Measurements from ENCODE around the gene SMIM27.
"Not testable (repeated sequence)": the region's sequence is repeated elsewhere in the genome, so short reads cannot be mapped to it uniquely, and the experiment has no call there.

The SMIM27 gene, protein sequence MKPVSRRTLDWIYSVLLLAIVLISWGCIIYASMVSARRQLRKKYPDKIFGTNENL

GRCh38 chr9:32552172-32552872 lies at the start of gene SMIM27, which contains the start of gene TOPORS:
TSS of gene SMIM27 (plus strand) at chr9:32552327. CDS start at chr9:32552435, 108 bp downstream.
TSS of gene TOPORS (minus strand) at chr9:32552586. CDS start at chr9:32552436, 150 bp downstream.
- peaks cover 49% of the 10 kb centered on the region for H3K4me1 Mint-ChIP-seq (ENCODE audit: low read depth)
- H3K4me3 Mint-ChIP-seq: peak within 1 kb of the TSS; percentile 100
- peaks cover 2% of the 10 kb centered on the region for H3K36me3 Mint-ChIP-seq
- no peaks in the 10 kb centered on the region for H3K9me3 Mint-ChIP-seq (ENCODE audit: low read depth)
- H3K27ac Mint-ChIP-seq: peak within 1 kb of the TSS; percentile 100
- no peaks in the 10 kb centered on the region for H3K27me3 Mint-ChIP-seq

GRCh38 chr9:32502464-32502863 lies 49.7 kb upstream of the SMIM27 start:
- no peaks in the 10 kb centered on the region for H3K9me3 Mint-ChIP-seq (ENCODE audit: low read depth)
- H3K27me3 Mint-ChIP-seq: no peaks in the 10 kb centered on the region
- H3K4me1 Mint-ChIP-seq (ENCODE audit: low read depth): no peaks in the 10 kb centered on the region
- peaks cover 19% of the 10 kb centered on the region for H3K36me3 Mint-ChIP-seq
- H3K27ac Mint-ChIP-seq: no peak overlapping the region
- H3K4me3 Mint-ChIP-seq: no peak overlapping the region

DNA sequence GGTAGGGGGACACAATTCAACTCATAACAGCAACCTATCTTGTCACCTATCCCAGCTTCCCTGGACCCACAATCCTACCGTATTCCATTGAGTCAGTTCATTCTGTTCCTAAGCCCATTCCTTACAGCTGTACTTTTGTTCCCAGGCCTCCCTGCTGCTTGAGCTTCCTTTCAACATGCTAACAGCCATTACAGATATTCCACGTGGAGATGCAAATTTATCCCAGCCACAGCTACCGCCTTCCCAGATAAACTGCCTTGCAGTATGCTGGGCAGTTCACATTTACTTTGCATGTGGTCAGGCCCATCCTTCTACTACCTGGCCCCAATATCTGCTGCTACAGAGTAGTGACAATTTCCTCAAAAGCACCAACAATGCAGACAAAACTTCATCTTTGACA lies 49.1 kb upstream of the SMIM27 start:
- Mint-ChIP-seq H3K27ac (no peak overlapping the region), H3K36me3 (peaks cover 19% of the 10 kb centered on the region)

GRCh38 chr9:32508728-32509127 lies 43.4 kb upstream of the SMIM27 start:
- no peaks in the 10 kb centered on the region for H3K9me3 Mint-ChIP-seq (ENCODE audit: low read depth)
- H3K4me3 Mint-ChIP-seq: no peak overlapping the region
- no peak overlapping the region for H3K27ac Mint-ChIP-seq
- no peaks in the 10 kb centered on the region for H3K27me3 Mint-ChIP-seq
- peaks cover 5% of the 10 kb centered on the region for H3K36me3 Mint-ChIP-seq
- H3K4me1 Mint-ChIP-seq (ENCODE audit: low read depth): peaks cover 47% of the 10 kb centered on the region

More for the DNA sequence above, 49.1 kb upstream of the SMIM27 start:
- no peak overlapping the region for H3K4me3 Mint-ChIP-seq
- no peaks in the 10 kb centered on the region for H3K9me3 Mint-ChIP-seq (ENCODE audit: low read depth)
- no peaks in the 10 kb centered on the region for H3K27me3 Mint-ChIP-seq
- peaks cover 2% of the 10 kb centered on the region for H3K4me1 Mint-ChIP-seq (ENCODE audit: low read depth)

DNA sequence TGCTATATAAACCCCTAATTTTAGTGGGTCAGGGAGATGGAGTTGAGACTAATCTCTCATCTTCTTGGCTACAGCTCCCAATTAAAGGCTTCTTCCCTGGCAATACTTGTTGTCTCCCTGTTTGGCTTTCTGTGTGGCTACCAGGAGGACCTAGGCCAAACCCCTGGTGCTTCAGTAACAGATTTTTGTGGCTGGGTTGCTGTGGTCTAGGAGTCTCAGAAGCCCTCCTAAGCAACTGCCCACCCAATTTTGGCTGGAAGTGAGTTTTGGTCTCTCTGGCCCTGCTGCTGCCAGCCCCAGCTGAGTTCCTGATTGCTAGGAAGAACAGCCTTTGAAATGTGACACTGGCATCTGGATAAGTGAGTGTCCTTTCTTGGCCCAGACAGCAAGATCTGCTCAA lies 35.9 kb upstream of the SMIM27 start:
- Mint-ChIP-seq H3K4me1 (ENCODE audit: low read depth) (peaks cover 39% of the 10 kb centered on the region), H3K27ac (no peak overlapping the region), H3K9me3 (ENCODE audit: low read depth) (no peaks in the 10 kb centered on the region), H3K27me3 (no peaks in the 10 kb centered on the region), H3K4me3 (no peak overlapping the region), H3K36me3 (peaks cover 23% of the 10 kb centered on the region)

DNA sequence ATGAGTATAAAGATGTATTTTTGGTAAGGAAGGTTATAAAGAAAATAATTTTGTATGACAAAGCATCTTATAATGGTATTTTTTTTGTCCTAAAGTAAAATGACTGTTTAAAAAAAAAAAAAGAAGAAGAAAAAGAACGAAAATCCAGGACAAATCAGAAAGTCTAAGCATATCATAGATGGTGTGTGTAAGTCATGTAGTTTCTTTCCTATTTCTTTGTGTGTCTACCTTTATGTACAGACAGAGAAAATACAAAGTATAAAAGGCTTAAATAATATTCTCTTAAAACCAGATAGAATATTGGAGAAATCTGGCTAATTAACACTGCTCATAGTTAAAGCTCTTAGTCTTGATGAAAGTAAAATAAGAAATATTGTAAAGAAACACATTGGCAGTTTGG lies 33.9 kb upstream of the SMIM27 start:
- no peak overlapping the region for H3K27ac Mint-ChIP-seq
- no peak overlapping the region for H3K4me3 Mint-ChIP-seq
- H3K27me3 Mint-ChIP-seq: no peaks in the 10 kb centered on the region
- H3K9me3 Mint-ChIP-seq (ENCODE audit: low read depth): no peaks in the 10 kb centered on the region
- peaks cover 26% of the 10 kb centered on the region for H3K36me3 Mint-ChIP-seq
- peaks cover 38% of the 10 kb centered on the region for H3K4me1 Mint-ChIP-seq (ENCODE audit: low read depth)

GRCh38 chr9:32523910-32524309 lies 28.2 kb upstream of the SMIM27 start:
- Mint-ChIP-seq H3K9me3 (ENCODE audit: low read depth) (peaks cover 6% of the 10 kb centered on the region), H3K27me3 (no peaks in the 10 kb centered on the region), H3K27ac (peak overlapping the region; percentile 36), H3K4me1 (ENCODE audit: low read depth) (peaks cover 54% of the 10 kb centered on the region), H3K36me3 (peaks cover 11% of the 10 kb centered on the region), H3K4me3 (peak overlapping the region; percentile 88)

DNA sequence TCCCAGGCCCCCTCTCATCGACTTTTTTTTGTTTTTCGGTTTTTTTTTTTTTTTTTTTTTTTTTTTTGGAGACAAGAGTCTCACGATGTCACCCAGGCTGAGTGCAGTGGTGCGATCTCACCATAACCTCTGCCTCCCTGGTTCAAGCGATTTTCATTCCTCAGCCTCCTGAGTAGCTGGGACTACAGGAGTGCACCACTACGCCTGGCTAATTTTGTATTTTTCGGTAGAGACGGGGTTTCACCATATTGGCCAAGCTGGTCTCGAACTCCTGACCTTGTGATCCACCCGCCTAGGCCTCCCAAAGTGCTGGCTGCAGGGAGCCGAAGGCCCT lies 27.6 kb upstream of the SMIM27 start:
- Mint-ChIP-seq H3K36me3 (peaks cover 11% of the 10 kb centered on the region), H3K4me1 (ENCODE audit: low read depth) (peaks cover 54% of the 10 kb centered on the region), H3K4me3 (peak overlapping the region; percentile 88)
- not testable (repeated sequence) for H3K27me3 Mint-ChIP-seq; H3K27ac Mint-ChIP-seq; H3K9me3 Mint-ChIP-seq (ENCODE audit: low read depth)

DNA sequence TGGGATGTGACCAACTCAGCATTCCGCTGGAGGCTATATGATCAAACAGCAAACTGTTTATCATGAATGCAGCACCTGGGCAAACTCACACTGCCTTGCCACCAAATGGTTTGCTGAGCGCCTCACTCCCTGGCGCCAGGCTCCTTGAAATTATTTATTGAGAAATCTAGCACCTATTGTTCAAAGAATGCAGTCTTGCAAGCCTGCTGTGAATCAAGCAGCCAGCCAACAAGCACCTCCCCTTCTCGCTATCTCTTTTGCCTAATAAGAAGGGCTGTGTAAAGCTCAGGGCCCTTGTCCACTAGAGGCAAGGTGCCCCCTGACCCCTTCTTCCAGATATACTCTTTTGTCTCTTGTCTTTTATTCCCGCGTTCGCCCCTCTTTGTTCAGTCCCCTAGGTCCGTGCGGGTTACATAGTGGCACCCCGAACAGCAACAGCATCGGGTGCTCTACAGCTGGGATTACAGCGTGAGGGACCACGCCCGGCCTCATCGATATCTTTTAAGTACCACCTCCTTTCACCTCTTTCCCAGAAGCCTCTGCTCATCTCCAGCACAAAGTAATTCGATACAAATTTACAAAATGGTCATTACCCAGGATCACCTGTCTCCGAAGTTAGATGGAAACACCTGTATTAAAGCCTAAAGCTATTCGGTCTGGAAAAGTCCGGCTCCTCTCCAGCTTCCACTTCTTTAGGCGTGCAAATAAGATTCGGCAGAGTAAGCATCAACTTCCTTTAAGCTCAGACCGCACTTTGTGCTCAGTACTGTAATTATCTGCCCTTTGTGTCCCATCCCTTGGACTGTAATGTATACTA lies 27.0 kb upstream of the SMIM27 start:
- H3K9me3 Mint-ChIP-seq (ENCODE audit: low read depth): peaks cover 6% of the 10 kb centered on the region
- H3K27ac Mint-ChIP-seq: peak overlapping the region; percentile 91
- H3K36me3 Mint-ChIP-seq: peaks cover 11% of the 10 kb centered on the region
- peaks cover 54% of the 10 kb centered on the region for H3K4me1 Mint-ChIP-seq (ENCODE audit: low read depth)
- peak overlapping the region; percentile 88 for H3K4me3 Mint-ChIP-seq
- H3K27me3 Mint-ChIP-seq: no peaks in the 10 kb centered on the region

- Mint-ChIP-seq H3K4me1 (ENCODE audit: low read depth) (peaks cover 54% of the 10 kb centered on the region), H3K27ac (peak overlapping the region; percentile 91), H3K27me3 (no peaks in the 10 kb centered on the region), H3K9me3 (ENCODE audit: low read depth) (peaks cover 6% of the 10 kb centered on the region), H3K4me3 (peak overlapping the region; percentile 88), H3K36me3 (peaks cover 11% of the 10 kb centered on the region)
Measured at GRCh38 chr9:32525709-32526030, 26.5 kb upstream of the SMIM27 start.

DNA sequence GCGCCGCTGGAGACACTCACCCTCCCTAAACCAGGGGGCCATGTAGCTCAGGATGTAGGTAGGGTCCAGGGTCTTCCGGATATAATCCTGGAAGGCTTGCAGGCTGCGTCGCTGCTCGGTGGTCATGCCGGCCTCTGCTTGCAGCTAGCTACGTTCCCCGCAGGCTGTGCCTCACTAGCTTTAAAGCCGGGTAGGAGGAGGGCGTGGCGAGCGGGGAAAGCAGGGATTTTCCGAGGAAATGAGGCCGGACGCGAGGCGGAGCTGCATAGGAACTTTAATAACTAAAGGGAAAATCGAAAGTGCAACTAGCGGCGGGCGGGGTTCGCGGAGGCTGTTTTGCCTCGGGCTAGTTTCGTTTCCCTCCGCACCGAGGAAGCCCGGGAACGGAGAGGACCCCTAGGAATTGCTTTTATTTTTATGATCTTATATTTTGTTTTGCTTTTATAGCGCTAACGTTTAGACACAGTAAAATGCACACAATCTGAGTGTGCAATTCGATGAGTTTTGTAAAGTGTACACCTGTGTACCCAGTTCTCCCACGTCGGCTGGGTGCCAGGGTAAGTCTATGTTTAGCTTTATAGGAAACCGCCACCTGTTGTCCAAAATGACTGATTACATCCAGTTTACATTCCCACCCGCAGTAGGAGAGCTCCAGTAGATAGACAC lies 26.0 kb upstream of the SMIM27 start, which contains the start of gene RIGI:
TSS of gene RIGI (minus strand) at position 156 of the 666 bp plus-strand sequence. CDS start at position 126, 30 bp downstream.
- H3K9me3 Mint-ChIP-seq (ENCODE audit: low read depth): peaks cover 9% of the 10 kb centered on the region
- peak within 1 kb of the TSS; percentile 88 for H3K4me3 Mint-ChIP-seq
- peaks cover 54% of the 10 kb centered on the region for H3K4me1 Mint-ChIP-seq (ENCODE audit: low read depth)
- no peaks in the 10 kb centered on the region for H3K27me3 Mint-ChIP-seq
- peaks cover 15% of the 10 kb centered on the region for H3K36me3 Mint-ChIP-seq
- peak within 1 kb of the TSS; percentile 91 for H3K27ac Mint-ChIP-seq

DNA sequence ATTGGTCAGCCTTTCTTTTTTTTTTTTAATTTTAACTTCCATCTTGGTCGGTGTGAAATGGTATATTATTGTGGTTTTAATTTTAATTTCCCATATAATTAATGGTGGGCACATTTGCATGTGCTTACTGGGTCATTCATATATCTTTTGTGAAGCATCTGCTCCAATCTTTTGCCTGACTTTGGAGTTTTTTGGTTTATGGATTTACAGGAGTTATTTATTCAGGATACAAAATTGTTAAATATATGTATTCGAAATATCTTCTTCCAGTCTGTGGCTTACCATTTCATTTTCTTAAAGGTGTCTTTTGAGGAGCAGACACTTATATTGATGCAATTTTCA lies 25.4 kb upstream of the SMIM27 start:
- peaks cover 9% of the 10 kb centered on the region for H3K9me3 Mint-ChIP-seq (ENCODE audit: low read depth)
- peaks cover 49% of the 10 kb centered on the region for H3K4me1 Mint-ChIP-seq (ENCODE audit: low read depth)

GRCh38 chr9:32533336-32533735 lies 18.8 kb upstream of the SMIM27 start:
- Mint-ChIP-seq H3K4me3 (no peak overlapping the region), H3K9me3 (ENCODE audit: low read depth) (peaks cover 4% of the 10 kb centered on the region), H3K4me1 (ENCODE audit: low read depth) (no peaks in the 10 kb centered on the region), H3K27me3 (no peaks in the 10 kb centered on the region), H3K27ac (no peak overlapping the region), H3K36me3 (peaks cover 9% of the 10 kb centered on the region)

More for the DNA sequence above, 25.4 kb upstream of the SMIM27 start:
- peaks cover 15% of the 10 kb centered on the region for H3K36me3 Mint-ChIP-seq
- H3K27me3 Mint-ChIP-seq: no peaks in the 10 kb centered on the region
- H3K4me3 Mint-ChIP-seq: peak overlapping the region; percentile 88
- H3K27ac Mint-ChIP-seq: peak overlapping the region; percentile 91

GRCh38 chr9:32533816-32534215 lies 18.3 kb upstream of the SMIM27 start:
- H3K27me3 Mint-ChIP-seq: no peaks in the 10 kb centered on the region

GRCh38 chr9:32543047-32543446 lies 9.1 kb upstream of the SMIM27 start:
- Mint-ChIP-seq H3K4me1 (ENCODE audit: low read depth) (peaks cover 17% of the 10 kb centered on the region), H3K27me3 (no peaks in the 10 kb centered on the region), H3K27ac (no peak overlapping the region), H3K36me3 (peaks cover 3% of the 10 kb centered on the region), H3K4me3 (no peak overlapping the region), H3K9me3 (ENCODE audit: low read depth) (no peaks in the 10 kb centered on the region)

More at GRCh38 chr9:32533816-32534215, 18.3 kb upstream of the SMIM27 start:
- Mint-ChIP-seq H3K4me3 (no peak overlapping the region), H3K27ac (no peak overlapping the region), H3K9me3 (ENCODE audit: low read depth) (peaks cover 4% of the 10 kb centered on the region), H3K4me1 (ENCODE audit: low read depth) (no peaks in the 10 kb centered on the region), H3K36me3 (peaks cover 9% of the 10 kb centered on the region)
